Stimulated activated CD4-positive, alpha-beta T cell treated with anti-CD3 and anti-CD28 coated beads, TNF-alpha, amount 100 ng/mL, for 4 hours (primary cell): ENCODE measurements around the gene DCAF7.

ENCODE experiments used
- DNase-seq, 3 experiments: peaks; one replicate each; pipeline ENCODE4 v3.0.0-alpha.2; 2020; ENCODE audit warnings: low read depth in 3 of 3

Gene DCAF7, protein sequence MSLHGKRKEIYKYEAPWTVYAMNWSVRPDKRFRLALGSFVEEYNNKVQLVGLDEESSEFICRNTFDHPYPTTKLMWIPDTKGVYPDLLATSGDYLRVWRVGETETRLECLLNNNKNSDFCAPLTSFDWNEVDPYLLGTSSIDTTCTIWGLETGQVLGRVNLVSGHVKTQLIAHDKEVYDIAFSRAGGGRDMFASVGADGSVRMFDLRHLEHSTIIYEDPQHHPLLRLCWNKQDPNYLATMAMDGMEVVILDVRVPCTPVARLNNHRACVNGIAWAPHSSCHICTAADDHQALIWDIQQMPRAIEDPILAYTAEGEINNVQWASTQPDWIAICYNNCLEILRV

DNA sequence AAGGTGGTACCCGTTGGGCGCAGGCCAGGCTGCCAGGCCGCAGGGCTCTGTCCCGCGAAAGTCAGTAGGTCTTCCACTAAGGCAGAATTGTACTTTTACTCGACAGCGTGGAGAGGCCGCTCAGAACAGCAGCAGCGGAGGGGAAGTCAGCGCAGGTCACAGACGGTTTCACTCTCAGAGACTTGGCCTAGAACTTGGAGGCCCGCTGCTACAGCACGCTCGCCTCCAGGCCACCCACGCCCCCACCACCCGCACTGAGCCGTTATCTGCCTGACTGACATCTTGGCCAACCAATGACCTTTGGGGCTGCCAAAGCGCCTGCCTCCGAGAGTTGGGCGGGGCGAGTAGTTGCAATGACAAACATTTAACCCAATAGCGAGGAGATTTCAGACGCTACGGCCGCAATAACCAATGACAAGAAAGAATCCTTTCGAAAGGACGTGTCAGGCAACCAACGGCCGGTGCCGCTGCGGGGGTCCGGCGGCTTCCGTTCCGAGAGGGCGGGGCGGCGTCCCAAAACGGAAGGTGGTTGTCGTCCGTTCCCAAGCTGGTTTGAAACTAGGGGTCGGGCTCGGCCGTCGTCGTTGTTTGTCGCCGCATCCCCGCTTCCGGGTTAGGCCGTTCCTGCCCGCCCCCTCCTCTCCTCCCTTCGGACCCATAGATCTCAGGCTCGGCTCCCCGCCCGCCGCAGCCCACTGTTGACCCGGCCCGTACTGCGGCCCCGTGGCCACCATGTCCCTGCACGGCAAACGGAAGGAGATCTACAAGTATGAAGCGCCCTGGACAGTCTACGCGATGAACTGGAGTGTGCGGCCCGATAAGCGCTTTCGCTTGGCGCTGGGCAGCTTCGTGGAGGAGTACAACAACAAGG, at the start of gene DCAF7:
Gene DCAF7, plus strand, starts transcription at position 532 of the 871 bp plus-strand sequence. Its CDS starts 201 bp downstream, at position 733.
- DNase-seq = peak; percentile 97 to 100 (median 100)

DNA sequence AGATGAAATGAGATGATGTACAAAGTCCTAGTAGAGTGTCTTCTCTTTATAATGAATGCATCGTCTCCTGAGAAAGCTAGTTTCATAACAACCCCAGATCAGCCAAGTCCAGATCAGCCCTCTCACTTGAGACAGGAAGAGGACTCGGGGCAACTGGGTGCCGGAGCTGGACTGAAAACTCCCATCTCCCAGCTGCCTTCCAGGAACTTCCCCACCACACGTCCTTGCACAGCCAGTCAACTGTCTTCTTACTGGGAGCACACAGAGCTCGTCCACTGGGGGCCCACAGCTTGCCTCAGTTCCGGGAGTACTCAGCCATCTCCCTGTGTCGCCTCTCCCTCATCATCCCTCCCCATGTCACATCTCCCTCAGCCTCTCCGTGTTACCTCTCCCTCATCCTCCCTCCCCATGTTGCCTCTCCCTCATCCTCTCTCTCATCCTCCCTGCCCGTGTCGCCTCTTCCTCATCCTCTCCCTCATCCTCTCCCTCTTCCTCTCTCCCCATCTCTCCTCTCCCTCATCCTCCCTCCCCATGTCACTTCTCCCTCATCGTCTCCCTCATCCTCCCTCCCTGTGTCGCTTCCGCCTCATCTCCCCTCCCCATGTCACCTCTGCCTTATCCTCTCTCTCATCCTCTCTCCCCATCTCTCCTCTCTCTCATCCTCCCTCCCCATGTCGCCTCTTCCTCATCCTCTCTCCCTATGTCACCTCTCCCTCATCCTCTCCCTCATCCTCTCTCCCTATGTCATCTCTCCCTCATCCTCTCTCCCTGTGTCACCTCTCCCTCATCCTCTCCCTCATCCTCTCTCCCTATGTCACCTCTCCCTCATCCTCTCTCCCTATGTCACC, 49.5 kb upstream of the DCAF7 start:
- no peak for DNase-seq

GRCh38 chr17:63503341-63503705, 47.0 kb upstream of the DCAF7 start:
- no peak for DNase-seq

- no peak for DNase-seq
Measured at GRCh38 chr17:63504261-63504660, 46.0 kb upstream of the DCAF7 start.

DNA sequence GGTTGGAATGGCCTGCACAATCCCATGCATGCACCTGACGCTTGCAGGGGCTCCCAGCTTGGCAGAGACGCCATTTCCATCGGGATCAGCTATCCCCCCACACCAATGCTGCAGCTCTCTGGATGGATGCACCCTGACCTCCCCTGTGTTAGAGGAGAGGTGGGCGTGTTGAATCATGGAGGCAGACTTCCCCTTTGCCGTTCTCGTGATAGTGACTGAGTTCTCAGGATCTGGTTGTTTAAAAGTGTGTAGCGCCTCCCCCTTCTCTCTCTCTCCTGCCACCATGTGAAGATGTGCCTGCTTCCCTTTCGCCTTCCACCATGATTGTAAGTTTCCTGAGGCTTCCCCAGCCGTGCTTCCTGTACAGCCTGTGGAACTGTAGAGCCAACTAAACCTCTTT, 44.9 kb upstream of the DCAF7 start:
- DNase-seq = no peak

GRCh38 chr17:63506627-63507026, 43.6 kb upstream of the DCAF7 start:
- no peak for DNase-seq

DNA sequence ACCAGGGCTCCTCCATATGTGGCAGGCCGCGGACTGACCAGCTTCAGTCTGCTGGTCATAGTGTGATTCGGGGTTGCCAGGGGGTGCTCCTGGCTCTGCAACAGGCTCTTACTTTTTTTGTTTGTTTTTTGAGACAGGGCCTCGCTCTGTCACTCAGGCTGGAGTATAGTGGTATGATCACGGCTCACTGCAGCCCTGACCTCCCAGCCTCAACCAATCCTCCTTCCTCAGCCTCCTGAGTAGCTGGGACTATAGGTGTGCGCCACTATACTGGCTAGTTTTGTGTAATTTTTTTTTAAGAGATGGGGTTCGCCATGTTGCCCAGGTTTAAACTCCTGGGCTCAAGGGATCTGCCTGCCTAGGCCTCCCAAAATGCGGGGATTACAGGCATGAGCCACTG, 38.9 kb upstream of the DCAF7 start:
- DNase-seq = no peak

GRCh38 chr17:63512388-63512787, 37.9 kb upstream of the DCAF7 start:
- DNase-seq = no peak

DNA sequence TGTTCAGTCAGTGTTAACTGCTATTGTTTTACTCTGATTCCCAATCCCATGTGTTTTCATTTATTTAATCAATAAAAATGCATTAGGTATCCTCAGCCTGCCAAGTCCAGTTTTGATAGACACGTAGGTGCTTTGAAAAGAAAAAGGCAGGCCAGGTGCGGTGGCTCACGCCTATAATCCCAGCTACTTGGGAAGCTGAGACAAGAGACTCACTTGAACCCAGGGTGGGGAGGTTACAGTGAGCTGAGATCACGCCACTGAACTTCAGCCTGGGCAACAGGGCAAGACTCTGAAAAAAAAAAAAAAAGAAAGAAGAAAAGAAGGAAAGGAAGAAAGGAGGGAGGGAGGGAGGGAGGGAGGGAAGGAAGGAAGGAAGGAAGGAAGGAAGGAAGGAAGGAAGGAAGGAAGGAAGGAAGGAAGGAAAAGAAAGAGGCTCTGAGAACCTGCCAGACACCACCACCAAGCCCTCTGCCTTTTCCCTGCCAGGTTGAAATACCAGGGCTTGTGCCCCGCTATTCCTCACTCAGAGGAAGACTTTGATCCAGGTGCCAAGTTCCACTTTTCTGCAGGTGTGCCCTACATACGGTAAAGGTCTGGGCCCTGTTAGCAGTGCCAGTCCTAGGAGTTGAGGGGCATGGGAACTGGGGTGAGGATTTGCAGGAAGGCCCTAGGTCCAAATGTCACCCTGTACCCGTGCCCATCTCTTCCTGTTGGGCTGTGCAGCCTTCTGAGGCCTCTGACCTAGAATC, 37.2 kb upstream of the DCAF7 start:
- DNase-seq = no peak

DNA sequence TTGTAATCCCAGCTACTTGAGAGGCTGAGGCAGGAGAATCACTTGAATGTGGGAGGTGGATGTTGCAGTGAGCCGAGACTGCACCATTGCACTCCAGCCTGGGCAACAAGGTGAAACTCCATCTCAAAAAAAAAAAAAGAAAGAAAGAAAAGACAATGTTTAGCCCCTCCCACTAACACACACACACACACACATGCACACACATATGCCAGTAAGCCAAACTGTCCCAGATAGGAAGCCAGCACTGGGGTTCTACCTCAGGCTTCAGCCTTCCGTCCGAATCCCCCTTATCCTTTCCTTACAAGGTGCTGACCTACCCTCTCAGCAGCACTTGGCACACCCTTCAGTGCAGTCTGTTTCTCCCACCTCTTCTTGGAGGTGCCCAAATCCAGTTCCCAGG, 35.8 kb upstream of the DCAF7 start:
- no peak for DNase-seq

GRCh38 chr17:63514974-63515373, 35.3 kb upstream of the DCAF7 start:
- DNase-seq = no peak

- DNase-seq = no peak
Measured at GRCh38 chr17:63515426-63515825, 34.9 kb upstream of the DCAF7 start.

- no peak for DNase-seq
Measured at GRCh38 chr17:63516910-63517824, 33.1 kb upstream of the DCAF7 start.

DNA sequence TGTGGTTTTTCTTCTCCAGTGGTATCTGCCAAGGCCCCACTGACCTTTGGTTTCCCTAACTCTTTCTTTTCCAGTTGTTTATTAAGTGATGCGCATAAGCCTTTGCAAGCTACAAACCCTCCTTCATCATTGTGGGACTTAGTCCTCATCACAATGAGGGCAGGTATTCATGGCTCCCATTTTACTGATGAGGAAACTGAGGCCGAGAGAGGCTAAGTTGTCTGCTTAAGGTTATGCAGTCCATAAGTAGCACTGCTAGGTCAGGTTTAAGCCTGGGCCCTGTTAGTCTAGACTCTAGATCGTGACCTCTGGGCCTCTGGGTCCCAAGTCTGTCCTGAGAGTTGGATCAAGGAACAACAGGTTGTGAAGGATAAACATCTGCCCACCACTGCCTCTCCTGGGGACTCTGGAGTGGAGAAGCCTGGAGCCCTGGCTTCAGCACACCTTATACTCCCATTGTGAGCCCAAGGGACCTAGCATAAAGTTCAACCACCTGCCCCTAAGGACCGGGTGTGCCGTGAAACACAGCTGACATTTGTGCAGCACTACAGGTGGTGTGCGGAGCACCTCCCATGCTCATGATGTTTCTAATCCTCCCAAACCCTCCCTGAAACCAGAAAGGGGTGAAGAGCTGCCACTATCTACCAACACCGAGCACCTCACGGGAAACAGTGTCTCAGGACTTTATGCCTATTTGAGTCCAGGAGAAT, 32.3 kb upstream of the DCAF7 start:
- DNase-seq = no peak

- DNase-seq = no peak
Measured at GRCh38 chr17:63519116-63519881, 31.0 kb upstream of the DCAF7 start.

- no peak for DNase-seq
Measured at GRCh38 chr17:63519972-63520882, 30.1 kb upstream of the DCAF7 start.

DNA sequence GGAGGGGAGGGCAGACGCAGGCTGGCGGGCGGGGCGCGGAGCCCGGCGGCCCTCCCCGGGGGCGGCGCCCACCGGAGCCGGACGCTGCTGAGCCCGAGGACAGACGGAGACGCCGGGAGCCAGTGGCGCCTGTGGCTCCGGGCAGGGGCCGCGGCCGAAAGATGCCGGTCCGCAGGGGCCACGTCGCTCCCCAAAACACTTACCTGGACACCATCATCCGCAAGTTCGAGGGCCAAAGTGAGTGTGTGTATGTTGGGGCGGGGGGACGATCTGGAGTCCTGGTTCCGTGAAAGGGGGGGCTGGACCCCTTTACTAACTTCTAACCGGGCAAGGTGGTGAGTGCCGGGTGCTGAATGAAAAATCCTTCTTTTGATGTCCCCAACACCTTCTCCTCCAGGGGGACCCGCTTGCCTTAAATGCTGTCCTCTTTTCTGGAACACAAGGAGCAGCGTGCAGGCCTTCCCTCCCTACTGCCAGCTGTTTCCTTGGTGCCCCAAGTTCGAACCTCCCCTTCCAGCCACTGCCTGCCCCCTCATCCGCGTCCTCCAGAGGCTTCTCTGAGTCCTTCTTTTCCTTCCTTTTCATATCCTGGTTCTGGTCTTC, 26.9 kb upstream of the DCAF7 start, which contains the start of gene KCNH6:
Gene KCNH6, plus strand, starts transcription at position 106 of the 603 bp plus-strand sequence. Its CDS starts 56 bp downstream, at position 162.
- no peak for DNase-seq
